Liver (tissue), 9 donors: ENCODE data around the gene FANCI. TPM values are rescaled to one million over a fixed set of nuclear protein-coding genes. Genes with fewer than 3 reads are reported as not detected.

Experiments
- DNase-seq: peaks from one replicate; pipeline ENCODE4 v3.0.0-alpha.2; 2017; ENCODE audit warnings: low spot score
- H3K27ac ChIP-seq, 2 donors: one replicate each; pipeline ENCODE4 v1.7.0; 2013; ENCODE audit warnings: inconsistent platforms in 2 of 2, low read length in 2 of 2, control low read depth in 1 of 2, low read depth in 1 of 2, mild to moderate bottlenecking in 1 of 2
- H3K27me3 ChIP-seq, 4 donors: one replicate each; pipeline versions ENCODE4 v1.6.1 to v1.7.0; 2013; ENCODE audit warnings: low read length in 3 of 4, inconsistent platforms in 1 of 4, mild to moderate bottlenecking in 1 of 4, moderate library complexity in 1 of 4; ENCODE audit not compliant: control insufficient read depth in 4 of 4, insufficient read depth in 4 of 4
- H3K36me3 ChIP-seq, 4 donors: one replicate each; pipeline versions ENCODE4 v1.6.1 to v1.7.0; 2013; ENCODE audit warnings: low read length in 3 of 4, mild to moderate bottlenecking in 3 of 4, low read depth in 1 of 4, moderate library complexity in 1 of 4; ENCODE audit not compliant: control insufficient read depth in 4 of 4, insufficient read depth in 3 of 4
- H3K4me1 ChIP-seq, 4 donors: one replicate each; pipeline versions ENCODE4 v1.6.1 to v1.7.0; 2013; ENCODE audit warnings: low read length in 3 of 4, mild to moderate bottlenecking in 3 of 4, moderate library complexity in 1 of 4; ENCODE audit not compliant: control insufficient read depth in 4 of 4, insufficient read depth in 4 of 4
- H3K4me3 ChIP-seq, 3 donors: one replicate each; pipeline versions ENCODE4 v1.6.1 to v1.7.0; 2013; ENCODE audit warnings: low read length in 3 of 3, control low read depth in 1 of 3, low read depth in 1 of 3, mild to moderate bottlenecking in 1 of 3
- H3K9ac ChIP-seq, 2 donors: one replicate each; pipeline ENCODE4 v1.7.0; 2013; ENCODE audit warnings: low read length in 2 of 2, mild to moderate bottlenecking in 2 of 2, moderate library complexity in 2 of 2, control low read depth in 1 of 2, low read depth in 1 of 2
- H3K9me3 ChIP-seq, 4 donors: one replicate each; pipeline versions ENCODE4 v1.6.1 to v1.7.0; 2013; ENCODE audit warnings: low read length in 3 of 4; ENCODE audit not compliant: control insufficient read depth in 4 of 4
- EGR1 ChIP-seq, 2 donors: IDR thresholded peaks; 2 replicates each; pipeline ENCODE4 v1.6.1; 2016 to 2018; ENCODE audit warnings: antibody characterized with exemption in 2 of 2, low read depth in 2 of 2
- FOXA1 ChIP-seq: IDR thresholded peaks from 2 replicates; pipeline ENCODE4 v1.6.1; 2016; ENCODE audit warnings: antibody characterized with exemption
- FOXA2 ChIP-seq: IDR thresholded peaks from 2 replicates; pipeline ENCODE4 v1.6.1; 2016; ENCODE audit warnings: antibody characterized with exemption
- GABPA ChIP-seq, 2 donors: IDR thresholded peaks in 1 of 2; conservative IDR thresholded peaks in 1 of 2; 2 replicates each; pipeline ENCODE4 v1.6.1; 2016; ENCODE audit warnings: antibody characterized with exemption in 2 of 2, mild to moderate bottlenecking in 1 of 2, moderate library complexity in 1 of 2
- HNF4A ChIP-seq, 2 donors: conservative IDR thresholded peaks; 2 replicates each; pipeline ENCODE4 v1.6.1; 2016; ENCODE audit warnings: antibody characterized with exemption in 2 of 2, mild to moderate bottlenecking in 2 of 2
- HNF4G ChIP-seq: IDR thresholded peaks from 2 replicates; pipeline ENCODE4 v1.6.1; 2016; ENCODE audit warnings: antibody characterized with exemption
- JUND ChIP-seq, 2 donors: IDR thresholded peaks; 2 replicates each; pipeline ENCODE4 v1.6.1; 2016; ENCODE audit warnings: antibody characterized with exemption in 2 of 2
- NR2F2 ChIP-seq: IDR thresholded peaks from 2 replicates; pipeline ENCODE4 v1.6.1; 2016; ENCODE audit warnings: antibody characterized with exemption
- RAD21 ChIP-seq, 2 donors: IDR thresholded peaks; 2 replicates each; pipeline ENCODE4 v1.6.1; 2016; ENCODE audit warnings: antibody characterized with exemption in 2 of 2, mild to moderate bottlenecking in 2 of 2
- REST ChIP-seq: IDR thresholded peaks from 2 replicates; pipeline ENCODE4 v1.6.1; 2016; ENCODE audit warnings: antibody characterized with exemption, mild to moderate bottlenecking
- RXRA ChIP-seq, 2 donors: IDR thresholded peaks; 2 replicates each; pipeline ENCODE4 v1.6.1; 2017 to 2018; ENCODE audit warnings: antibody characterized with exemption in 2 of 2, mild to moderate bottlenecking in 1 of 2
- SP1 ChIP-seq: IDR thresholded peaks from 2 replicates; pipeline ENCODE4 v1.6.1; 2018; ENCODE audit warnings: antibody characterized with exemption, mild to moderate bottlenecking
- TAF1 ChIP-seq: conservative IDR thresholded peaks from 2 replicates; pipeline ENCODE4 v1.6.1; 2016; ENCODE audit warnings: antibody characterized with exemption, mild to moderate bottlenecking
- YY1 ChIP-seq: IDR thresholded peaks from 2 replicates; pipeline ENCODE4 v1.6.1; 2016; ENCODE audit warnings: antibody characterized with exemption, mild to moderate bottlenecking
- WGBS: extraction: QIAGEN DNeasy Blood & Tissue Kit; methylation state at CpG from one replicate; pipeline ENCODE4 v1.1.7; 2013; 5-methylcytosine and 5-hydroxymethylcytosine counted together
- polyA plus RNA-seq, 2 donors: library from polyadenylated mRNA; stranded (reverse) in 1 of 2; unstranded in 1 of 2; fragments of 200-250 nt in 1 of 2; fragments of >200 nt in 1 of 2; fragmentation: Nextera tagmentation in 1 of 2; extraction: Ambion mirVana in 1 of 2; gene quantifications; one replicate each; pipeline versions ENCODE4 v1.2.1 to v1.2.3, GENCODE V29; 2013 to 2015
- total RNA-seq, 2 donors: library from RNA; depleted of rRNA; stranded (reverse); fragments of >200 nt; gene quantifications; one replicate each; pipeline ENCODE4 v1.2.3, GENCODE V29; 2014
- TF ChIP-seq, protein P1 (sequence below): IDR thresholded peaks from 2 replicates; pipeline ENCODE4 v1.6.1; 2016; ENCODE audit warnings: antibody characterized with exemption
- TF ChIP-seq, protein P2 (sequence below): IDR thresholded peaks from 2 replicates; pipeline ENCODE4 v1.6.1; 2016; ENCODE audit warnings: antibody characterized with exemption
- TF ChIP-seq, protein P3 (sequence below): fragments of 150-350 bp; IDR thresholded peaks from 2 replicates; pipeline ENCODE4 v1.5.1; 2017; ENCODE audit warnings: improper control_type of control experiment, low read depth, low read length; ENCODE audit not compliant: missing input control
- TF ChIP-seq, protein P4 (sequence below): IDR thresholded peaks from 2 replicates; pipeline ENCODE4 v1.6.1; 2016; ENCODE audit warnings: antibody characterized with exemption
- donor health status: healthy.
- donor health status: healthy.
- donor health status: healthy.
- donor health status: healthy.
- donor health status: healthy.

FANCI gene
- total and polyA plus RNA-seq, 4 donors: 1.7 to 41.9 (median 2.3) TPM

GRCh38 chr15:89333959-89334509 lies 90.3 kb downstream of the FANCI start:
- H3K36me3 ChIP-seq: peaks cover 8 to 33% (median 23%) of the 10 kb centered on the region in 4 donors
- TF ChIP-seq RAD21 (IDR thresholded peaks at IDR 0.05) (no peak), NR2F2 (no peak), REST (no peak), YY1 (peak; percentile 12)
- H3K27ac ChIP-seq: peak overlapping the region; percentile 82 to 87
- H3K9ac ChIP-seq: peak overlapping the region; percentile 58 to 66
- no peak for DNase-seq
- 3% methylated on average over 43 of the region's 43 CpGs for WGBS
- no peaks in the 10 kb centered on the region for H3K27me3 ChIP-seq
- no peaks in the 10 kb centered on the region for H3K9me3 ChIP-seq
- H3K4me3 ChIP-seq: peak overlapping the region; percentile 87 to 93 (median 88)
- peaks cover 9 to 32% (median 23%) of the 10 kb centered on the region in 4 donors for H3K4me1 ChIP-seq

DNA sequence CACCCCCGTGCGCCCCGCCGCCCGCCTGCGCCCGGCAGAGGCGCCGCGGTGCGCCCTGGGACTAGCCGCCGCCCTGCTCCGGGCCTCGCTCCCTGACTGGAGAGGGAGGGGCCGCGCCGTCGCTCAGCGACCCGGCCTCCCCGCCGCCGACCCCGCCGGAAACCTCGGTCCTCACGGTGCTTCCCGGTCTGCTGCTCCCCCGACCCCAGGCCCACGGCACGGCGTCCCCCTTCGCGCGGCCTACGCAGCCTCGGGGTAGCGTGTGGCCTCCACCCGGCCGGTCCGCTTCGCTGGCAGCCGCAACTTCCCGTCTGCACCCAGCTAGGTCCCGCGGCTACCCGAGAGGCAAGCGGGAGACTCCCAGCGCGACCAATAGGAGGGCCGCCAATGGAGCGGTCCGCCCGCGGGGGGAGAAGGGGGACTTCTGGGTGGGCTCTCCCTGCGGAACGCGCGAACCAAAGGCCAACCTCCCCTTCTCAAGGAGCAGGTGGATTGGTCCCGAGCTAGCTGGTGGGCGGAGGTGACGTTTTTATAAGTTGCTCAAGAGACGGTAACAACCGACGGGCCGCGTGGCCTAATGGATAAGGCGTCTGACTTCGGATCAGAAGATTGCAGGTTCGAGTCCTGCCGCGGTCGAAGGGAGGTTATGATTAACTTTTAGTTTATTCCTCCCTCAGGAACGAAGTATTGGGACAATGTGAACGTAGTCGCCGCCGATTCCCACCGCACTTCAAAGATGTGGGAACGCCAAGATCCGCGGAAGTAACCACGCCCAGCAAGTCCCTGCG lies 90.9 kb downstream of the FANCI start, which contains the start of gene POLG:
Gene POLG, minus strand, starts transcription at position 315 of the 788 bp plus-strand sequence. CDS start 1,070 bp downstream, outside the sequence.
- Histone ChIP-seq H3K36me3 (peaks cover 5 to 26% (median 16%) of the 10 kb centered on the region in 4 donors), H3K4me1 (peaks cover 9 to 32% (median 23%) of the 10 kb centered on the region in 4 donors), H3K9me3 (no peaks in the 10 kb centered on the region), H3K4me3 (peak within 1 kb of the TSS; percentile 87 to 93 (median 88)), H3K27me3 (no peaks in the 10 kb centered on the region), H3K27ac (peak within 1 kb of the TSS; percentile 82 to 87), H3K9ac (peak within 1 kb of the TSS; percentile 58 to 66)
- under 1% methylated on average over 85 of the region's 85 CpGs for WGBS
- DNase-seq: peak; percentile 99
- peak; percentile 87 for TF ChIP-seq SP1
- peak; percentile 60 to 65 for TF ChIP-seq RXRA (IDR thresholded peaks at IDR 0.05)
- peak; percentile 63 for TF ChIP-seq YY1
- TF ChIP-seq GABPA (IDR thresholded peaks at IDR 0.05 in 1 of 2, conservative IDR thresholded peaks at IDR 0.05 in 1 of 2): peak; percentile 38 to 60
- peak; percentile 62 for TF ChIP-seq TAF1
- peak; percentile 94 to 97 for TF ChIP-seq EGR1 (IDR thresholded peaks at IDR 0.05; ENCODE audit: low read depth in 2 of 2)
- TF ChIP-seq HNF4A (conservative IDR thresholded peaks at IDR 0.05): peak; percentile 42 to 64
- peak; percentile 4 for TF ChIP-seq HNF4G
- peak; percentile 30 to 81 for TF ChIP-seq JUND (IDR thresholded peaks at IDR 0.05)
- TF ChIP-seq, protein P1, sequence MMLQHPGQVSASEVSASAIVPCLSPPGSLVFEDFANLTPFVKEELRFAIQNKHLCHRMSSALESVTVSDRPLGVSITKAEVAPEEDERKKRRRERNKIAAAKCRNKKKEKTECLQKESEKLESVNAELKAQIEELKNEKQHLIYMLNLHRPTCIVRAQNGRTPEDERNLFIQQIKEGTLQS: peak; percentile 100
- TF ChIP-seq, protein P2, sequence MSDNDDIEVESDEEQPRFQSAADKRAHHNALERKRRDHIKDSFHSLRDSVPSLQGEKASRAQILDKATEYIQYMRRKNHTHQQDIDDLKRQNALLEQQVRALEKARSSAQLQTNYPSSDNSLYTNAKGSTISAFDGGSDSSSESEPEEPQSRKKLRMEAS: peak; percentile 97
- TF ChIP-seq, protein P3, sequence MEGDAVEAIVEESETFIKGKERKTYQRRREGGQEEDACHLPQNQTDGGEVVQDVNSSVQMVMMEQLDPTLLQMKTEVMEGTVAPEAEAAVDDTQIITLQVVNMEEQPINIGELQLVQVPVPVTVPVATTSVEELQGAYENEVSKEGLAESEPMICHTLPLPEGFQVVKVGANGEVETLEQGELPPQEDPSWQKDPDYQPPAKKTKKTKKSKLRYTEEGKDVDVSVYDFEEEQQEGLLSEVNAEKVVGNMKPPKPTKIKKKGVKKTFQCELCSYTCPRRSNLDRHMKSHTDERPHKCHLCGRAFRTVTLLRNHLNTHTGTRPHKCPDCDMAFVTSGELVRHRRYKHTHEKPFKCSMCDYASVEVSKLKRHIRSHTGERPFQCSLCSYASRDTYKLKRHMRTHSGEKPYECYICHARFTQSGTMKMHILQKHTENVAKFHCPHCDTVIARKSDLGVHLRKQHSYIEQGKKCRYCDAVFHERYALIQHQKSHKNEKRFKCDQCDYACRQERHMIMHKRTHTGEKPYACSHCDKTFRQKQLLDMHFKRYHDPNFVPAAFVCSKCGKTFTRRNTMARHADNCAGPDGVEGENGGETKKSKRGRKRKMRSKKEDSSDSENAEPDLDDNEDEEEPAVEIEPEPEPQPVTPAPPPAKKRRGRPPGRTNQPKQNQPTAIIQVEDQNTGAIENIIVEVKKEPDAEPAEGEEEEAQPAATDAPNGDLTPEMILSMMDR: no peak
- peak; percentile 58 for TF ChIP-seq FOXA1
- no peak for TF ChIP-seq RAD21 (IDR thresholded peaks at IDR 0.05)
- TF ChIP-seq, protein P4, sequence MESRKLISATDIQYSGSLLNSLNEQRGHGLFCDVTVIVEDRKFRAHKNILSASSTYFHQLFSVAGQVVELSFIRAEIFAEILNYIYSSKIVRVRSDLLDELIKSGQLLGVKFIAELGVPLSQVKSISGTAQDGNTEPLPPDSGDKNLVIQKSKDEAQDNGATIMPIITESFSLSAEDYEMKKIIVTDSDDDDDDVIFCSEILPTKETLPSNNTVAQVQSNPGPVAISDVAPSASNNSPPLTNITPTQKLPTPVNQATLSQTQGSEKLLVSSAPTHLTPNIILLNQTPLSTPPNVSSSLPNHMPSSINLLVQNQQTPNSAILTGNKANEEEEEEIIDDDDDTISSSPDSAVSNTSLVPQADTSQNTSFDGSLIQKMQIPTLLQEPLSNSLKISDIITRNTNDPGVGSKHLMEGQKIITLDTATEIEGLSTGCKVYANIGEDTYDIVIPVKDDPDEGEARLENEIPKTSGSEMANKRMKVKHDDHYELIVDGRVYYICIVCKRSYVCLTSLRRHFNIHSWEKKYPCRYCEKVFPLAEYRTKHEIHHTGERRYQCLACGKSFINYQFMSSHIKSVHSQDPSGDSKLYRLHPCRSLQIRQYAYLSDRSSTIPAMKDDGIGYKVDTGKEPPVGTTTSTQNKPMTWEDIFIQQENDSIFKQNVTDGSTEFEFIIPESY: peak; percentile 97
- no peak for TF ChIP-seq REST
- peak; percentile 63 for TF ChIP-seq NR2F2
- TF ChIP-seq FOXA2: peak; percentile 4
